HG02981 (cell line): ENCODE measurements around the gene SLITRK2.

Source experiments
- ATAC-seq: cut with Tn5 transposase; IDR thresholded peaks from one replicate; pipeline ENCODE4 v1.9.1; 2021; ENCODE audit warnings: mild to moderate bottlenecking, moderate library complexity; ENCODE audit not compliant: unreplicated experiment

The SLITRK2 gene

GRCh38 chrX:145848857-145849256, 31.2 kb downstream of the SLITRK2 start:
- no peak for ATAC-seq

GRCh38 chrX:145853181-145853580, 35.6 kb downstream of the SLITRK2 start:
- ATAC-seq = no peak

- no peak for ATAC-seq
Observed at GRCh38 chrX:145856181-145856580, 38.6 kb downstream of the SLITRK2 start.

- no peak for ATAC-seq
Observed at GRCh38 chrX:145861818-145862217, 44.2 kb downstream of the SLITRK2 start.

GRCh38 chrX:145865082-145865481, 47.5 kb downstream of the SLITRK2 start:
- no peak for ATAC-seq
